ENCODE results near the gene LAMB3.

DNA sequence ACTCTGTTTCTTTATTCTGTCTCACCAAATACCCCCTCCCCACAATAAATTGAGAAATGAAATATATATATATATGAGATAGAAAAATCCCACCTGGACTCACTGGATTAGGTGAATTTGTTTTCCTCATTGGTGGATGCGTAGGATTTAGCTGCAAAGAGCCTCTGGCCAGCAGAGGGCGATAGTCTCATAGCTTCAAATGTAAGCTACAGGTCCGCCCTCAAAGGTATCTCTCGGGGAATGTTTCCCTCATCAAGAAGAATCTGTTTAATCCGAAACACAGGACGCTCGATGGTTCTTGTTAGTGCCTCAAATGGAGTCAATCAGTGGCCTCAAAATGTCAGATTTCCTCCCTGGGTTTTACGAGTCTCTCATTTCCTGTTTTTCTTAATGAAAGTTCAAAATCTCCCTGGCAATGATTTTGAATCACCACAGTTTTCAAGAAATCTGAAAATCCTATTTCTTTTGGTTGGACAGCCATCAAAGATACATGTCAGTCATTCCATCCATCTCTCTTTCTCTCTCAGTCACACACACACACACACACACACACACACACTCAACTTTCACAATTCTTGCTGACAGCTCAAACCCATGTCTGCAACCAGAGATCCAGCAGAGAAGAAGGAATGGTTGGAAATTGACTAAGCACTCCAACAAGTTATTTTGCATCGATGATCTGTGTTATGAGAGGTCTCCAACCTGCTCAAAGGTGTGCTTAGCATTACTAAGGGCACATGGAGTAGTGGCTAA, 82.6 kb downstream of the LAMB3 start:
- TF ChIP-seq KLF9 (tag by site-specific recombination; IDR thresholded peaks at IDR 0.05; ENCODE audit: low read depth) (no peak), ZNF561 (tag by site-specific recombination; IDR thresholded peaks at IDR 0.05; ENCODE audit: borderline replicate concordance) (no peak)

Measured in HEK293 (cell line).